ENCODE measurements around the gene CCDC146.

GRCh38 chr7:77339726-77340125 is 217.3 kb downstream of the CCDC146 start:
- TF ChIP-seq REST (IDR thresholded peaks at IDR 0.05; ENCODE audit: borderline replicate concordance) (no peak), REST (CRISPR knock-in tag; IDR thresholded peaks at IDR 0.05; ENCODE audit: low read depth) (no peak), ZNF780A (CRISPR knock-in tag; IDR thresholded peaks at IDR 0.05) (no peak), ATF3 (IDR thresholded peaks at IDR 0.05) (no peak), ATF3 (CRISPR knock-in tag; conservative IDR thresholded peaks at IDR 0.05) (no peak), SNIP1 (IDR thresholded peaks at IDR 0.05; ENCODE audit: low read depth) (no peak), TARDBP (IDR thresholded peaks at IDR 0.05) (no peak), CTCF (IDR thresholded peaks at IDR 0.05 in 2 of 3, conservative IDR thresholded peaks at IDR 0.05 in 1 of 3; ENCODE audit: insufficient read depth in 2 of 3, low read depth in 1 of 3, low read length in 3 of 3) (no peak), TCF7 (IDR thresholded peaks at IDR 0.05; ENCODE audit: borderline replicate concordance) (no peak)

All from K562 (cell line).